HCT116 (cell line): ENCODE measurements around the gene SAMD14. TPM values are rescaled to one million over a fixed set of nuclear protein-coding genes. Genes with fewer than 3 reads are reported as not detected.
A peak's percentile ranks its signal among the peaks of the same experiment; 100 is the strongest.

ENCODE experiments used
- ATAC-seq: fragments of 200-7000 bp; cut with Tn5 transposase; 2 replicates; pipeline ENCODE4 v1.9.1; 2020; ENCODE audit warnings: mild to moderate bottlenecking, moderate library complexity
- BruUV-seq: library from RNA; stranded (reverse); fragments of 400-500 nt; replicated peaks from 2 replicates; lab custom pipeline; 2021; lab: Mats Ljungman, UMichigan
- CTCF ChIA-PET: fragments of 300-600 bp; sonication (Branson Sonifier 250); formaldehyde crosslinking; loops from one replicate; lab custom pipeline; 2021; ENCODE audit warnings: antibody characterized with exemption; lab: Charles Lee
- POLR2A ChIA-PET: fragments of 300-600, 350-600 bp; sonication (Branson Sonifier 250); formaldehyde crosslinking; loops from one replicate; lab custom pipeline; 2021; ENCODE audit warnings: antibody characterized with exemption; lab: Charles Lee
- RAD21 ChIA-PET, 2 experiments: fragments of 300-600 bp; sonication (Branson Sonifier 250); formaldehyde crosslinking; loops; one replicate each; lab custom pipeline; 2023; ENCODE audit warnings: low total read pairs in 2 of 2; ENCODE audit not compliant: uncharacterized antibody in 2 of 2, unreplicated experiment in 2 of 2, low non-redundant PET in 1 of 2; lab: Charles Lee
- DNase-seq: peaks from one replicate; pipeline ENCODE4 v3.0.0-alpha.2; 2010; ENCODE audit warnings: low read depth, low spot score
- H2AFZ ChIP-seq: fragments of 200-600 bp; shearing (Covaris generic), sonication (generic); 2 replicates; pipeline ENCODE4 v1.6.1; 2017; ENCODE audit warnings: low read depth, mixed run types, mixed read lengths, antibody characterized with exemption, low read length; ENCODE audit not compliant: poor library complexity, severe bottlenecking
- H3K27ac ChIP-seq: 2 replicates; pipeline ENCODE4 v1.5.1; 2012; ENCODE audit warnings: low read depth, low read length
- H3K27me3 ChIP-seq: fragments of 200-600 bp; sonication (generic); 2 replicates; pipeline ENCODE4 v1.6.1; 2016; ENCODE audit warnings: mixed run types, low read length, mixed read lengths; ENCODE audit not compliant: insufficient read depth
- H3K36me3 ChIP-seq, 2 experiments: fragments of 200-500 bp in 1 of 2; fragments of 200-600 bp in 1 of 2; sonication (Bioruptor generic) in 1 of 2; sonication (generic) in 1 of 2; 2 replicates each; pipeline versions ENCODE4 v1.5.1 to v1.6.1; 2014 to 2016; ENCODE audit warnings: low read length in 2 of 2, inconsistent platforms in 1 of 2, mixed read lengths in 1 of 2, mixed run types in 1 of 2; ENCODE audit not compliant: insufficient read depth in 2 of 2, control insufficient read depth in 1 of 2
- H3K4me1 ChIP-seq, 2 experiments: fragments of 200-600 bp in 1 of 2; sonication (generic) in 1 of 2; 2 replicates each; pipeline versions ENCODE4 v1.5.1 to v1.6.1; 2012 to 2017; ENCODE audit warnings: low read length in 2 of 2, inconsistent platforms in 1 of 2, mild to moderate bottlenecking in 1 of 2, mixed read lengths in 1 of 2, mixed run types in 1 of 2, moderate library complexity in 1 of 2; ENCODE audit not compliant: insufficient read depth in 2 of 2, control insufficient read depth in 1 of 2
- H3K4me2 ChIP-seq: fragments of 200-600 bp; sonication (generic); 2 replicates; pipeline ENCODE4 v1.6.1; 2017; ENCODE audit warnings: mixed run types, low read length, mixed read lengths
- H3K4me3 ChIP-seq, 2 experiments: fragments of 200-600 bp in 1 of 2; sonication (generic) in 1 of 2; replicated peaks in 1 of 2; 2 replicates each; pipeline ENCODE4 v1.5.1; 2011 to 2016; ENCODE audit warnings: low read length in 2 of 2, control low read depth in 1 of 2, low read depth in 1 of 2, mild to moderate bottlenecking in 1 of 2, mixed read lengths in 1 of 2, mixed run types in 1 of 2
- H3K79me2 ChIP-seq: fragments of 200-600 bp; sonication (generic); 2 replicates; pipeline ENCODE4 v1.6.1; 2017; ENCODE audit warnings: mild to moderate bottlenecking, mixed run types, low read length, moderate library complexity, mixed read lengths; ENCODE audit not compliant: insufficient read depth
- H3K9ac ChIP-seq: fragments of 200-600 bp; sonication (generic); 2 replicates; pipeline ENCODE4 v1.6.1; 2016; ENCODE audit warnings: low read length, mixed read lengths
- H3K9me2 ChIP-seq: fragments of 200-600 bp; sonication (generic), shearing (Covaris generic); 2 replicates; pipeline ENCODE4 v1.6.1; 2017; ENCODE audit warnings: mixed run types, mild to moderate bottlenecking, moderate library complexity; ENCODE audit not compliant: insufficient read depth
- H3K9me3 ChIP-seq, 2 experiments: fragments of 200-500 bp in 1 of 2; fragments of 200-600 bp in 1 of 2; sonication (Bioruptor generic) in 1 of 2; sonication (generic) in 1 of 2; 2 replicates each; pipeline ENCODE4 v1.6.1; 2014 to 2017; ENCODE audit warnings: low read length in 2 of 2, mixed read lengths in 2 of 2, inconsistent platforms in 1 of 2, low read depth in 1 of 2, mild to moderate bottlenecking in 1 of 2, mixed run types in 1 of 2, moderate library complexity in 1 of 2; ENCODE audit not compliant: control insufficient read depth in 1 of 2, insufficient read depth in 1 of 2
- H4K20me1 ChIP-seq: fragments of 200-600 bp; sonication (generic), shearing (Covaris generic); 2 replicates; pipeline ENCODE4 v1.6.1; 2017; ENCODE audit warnings: mixed run types, mild to moderate bottlenecking, moderate library complexity; ENCODE audit not compliant: insufficient read depth
- ELF1 ChIP-seq: IDR thresholded peaks from 2 replicates; pipeline ENCODE4 v1.6.1; 2012; ENCODE audit warnings: low read depth, borderline replicate concordance
- MAX ChIP-seq: IDR thresholded peaks from 2 replicates; pipeline ENCODE4 v1.6.1; 2012
- POLR2A ChIP-seq: IDR thresholded peaks from 2 replicates; pipeline ENCODE4 v1.7.0; 2011; ENCODE audit warnings: borderline replicate concordance; ENCODE audit not compliant: insufficient read depth, insufficient read length; ENCODE audit errors: extremely low read depth
- POLR2AphosphoS5 ChIP-seq: IDR thresholded peaks from 2 replicates; pipeline ENCODE4 v1.6.1; 2011; ENCODE audit warnings: mild to moderate bottlenecking, low read depth, low read length, moderate library complexity
- SIN3A ChIP-seq: IDR thresholded peaks from 2 replicates; pipeline ENCODE4 v1.6.1; 2012; ENCODE audit warnings: low read depth
- TCF7L2 ChIP-seq: IDR thresholded peaks from 2 replicates; pipeline ENCODE4 v1.7.0; 2011; ENCODE audit warnings: borderline replicate concordance, inconsistent platforms; ENCODE audit not compliant: insufficient read depth, insufficient read length; ENCODE audit errors: extremely low read depth
- YY1 ChIP-seq: IDR thresholded peaks from 2 replicates; pipeline ENCODE4 v1.6.1; 2011; ENCODE audit warnings: low read length, low read depth, moderate library complexity, mild to moderate bottlenecking; ENCODE audit not compliant: insufficient replicate concordance; ENCODE audit errors: extremely low read depth
- ZFX ChIP-seq: fragments of 450-650 bp; IDR thresholded peaks from 2 replicates; pipeline ENCODE4 v1.6.1; 2017
- ZNF274 ChIP-seq: fragments of 200-500 bp; sonication (Bioruptor generic); IDR thresholded peaks from 2 replicates; pipeline ENCODE4 v1.6.1; 2014; ENCODE audit warnings: mild to moderate bottlenecking, low read depth, low read length, inconsistent platforms
- intact Hi-C: fragments of 100-400 bp; cut with micrococcal nuclease; formaldehyde crosslinking; loops from 2 replicates; pipeline ENCODE4 v1.10.0; 2022
- total RNA-seq: library from RNA; stranded (reverse); gene quantifications from one replicate; pipeline ENCODE4 v1.2.1, GENCODE V29; 2021; ENCODE audit not compliant: unreplicated experiment

SAMD14 gene
- total RNA-seq, 1 experiment from 2014 or later, result 1.5 TPM

GRCh38 chr17:50163843-50164696 is 34.1 kb upstream of the SAMD14 start:
- Histone ChIP-seq H4K20me1 (no peaks in the 10 kb centered on the region), H3K4me2 (peak overlapping the region; percentile 59), H3K36me3 (no peaks in the 10 kb centered on the region), H2AFZ (no peak overlapping the region), H3K79me2 (no peaks in the 10 kb centered on the region), H3K9ac (0 out of 2 replicates have a peak overlapping the region, but pooled peaks have one; percentile 12), H3K9me2 (no peaks in the 10 kb centered on the region), H3K9me3 (no peaks in the 10 kb centered on the region), H3K27ac (peak overlapping the region; percentile 1; the same call in 1 of the 2 replicates), H3K4me1 (peaks cover 20 to 44% of the 10 kb centered on the region in 2 experiments), H3K27me3 (no peaks in the 10 kb centered on the region), H3K4me3 (no peak overlapping the region)
- no peak for TF ChIP-seq SIN3A
- TF ChIP-seq ELF1, result no peak
- no peak for TF ChIP-seq MAX
- TF ChIP-seq POLR2AphosphoS5, result no peak
- no peak for TF ChIP-seq TCF7L2
- TF ChIP-seq POLR2A, result no peak
- TF ChIP-seq ZNF274, result no peak
- TF ChIP-seq ZFX, result no peak
- TF ChIP-seq YY1, result no peak
- intact Hi-C loops, result no loop called here
- no peak for ATAC-seq
- BruUV-seq, result no TSS peak
- ChIA-PET RAD21 (no interaction called here), POLR2A (interaction anchor here (1.1 to 1.2 kb wide), 2 partner anchors 12 to 14 kb away, joined by 3 to 7 read pairs; no protein-coding TSS in a partner anchor), CTCF (interaction anchor here (0.7 to 1.5 kb wide), 7 partner anchors 10 to 70 kb away, joined by 3 to 7 read pairs (median 5); no protein-coding TSS in a partner anchor)
- DNase-seq, result no peak
